GM21381 (cell line): ENCODE data around the gene CHRNA10.
"Not testable (repeated sequence)": the region's sequence is repeated elsewhere in the genome, so short reads cannot be mapped to it uniquely, and the experiment has no call there.

Source experiments
- ATAC-seq: cut with Tn5 transposase; IDR thresholded peaks from one replicate; pipeline ENCODE4 v1.9.1; 2021; ENCODE audit warnings: mild to moderate bottlenecking, moderate library complexity; ENCODE audit not compliant: unreplicated experiment

Gene CHRNA10

DNA sequence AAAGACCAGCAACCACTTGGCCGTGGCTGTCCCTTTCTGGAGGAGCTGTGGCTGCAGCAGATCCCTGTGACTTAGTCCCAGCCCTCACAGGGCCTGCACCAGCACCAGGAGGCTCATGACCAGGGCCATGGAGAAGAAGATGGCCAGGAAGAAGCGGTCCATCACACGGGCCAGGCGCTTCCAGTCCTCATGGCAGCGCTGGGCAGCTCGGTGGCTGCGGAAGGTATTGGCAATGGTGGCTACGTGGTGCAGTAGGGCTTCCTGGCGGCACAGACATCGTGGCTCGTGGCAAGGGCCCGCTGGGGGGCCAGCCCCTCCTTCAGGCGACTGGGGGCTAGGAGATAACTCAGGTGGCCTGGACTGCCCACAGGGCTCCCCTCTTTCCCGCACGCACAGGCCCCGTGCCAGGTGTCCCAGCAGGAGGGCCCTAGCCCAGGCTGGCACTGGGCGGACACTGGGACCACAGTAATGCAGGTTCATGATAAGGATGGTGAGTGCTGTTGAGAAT, 5.1 kb downstream of the CHRNA10 start:
- ATAC-seq = no peak

DNA sequence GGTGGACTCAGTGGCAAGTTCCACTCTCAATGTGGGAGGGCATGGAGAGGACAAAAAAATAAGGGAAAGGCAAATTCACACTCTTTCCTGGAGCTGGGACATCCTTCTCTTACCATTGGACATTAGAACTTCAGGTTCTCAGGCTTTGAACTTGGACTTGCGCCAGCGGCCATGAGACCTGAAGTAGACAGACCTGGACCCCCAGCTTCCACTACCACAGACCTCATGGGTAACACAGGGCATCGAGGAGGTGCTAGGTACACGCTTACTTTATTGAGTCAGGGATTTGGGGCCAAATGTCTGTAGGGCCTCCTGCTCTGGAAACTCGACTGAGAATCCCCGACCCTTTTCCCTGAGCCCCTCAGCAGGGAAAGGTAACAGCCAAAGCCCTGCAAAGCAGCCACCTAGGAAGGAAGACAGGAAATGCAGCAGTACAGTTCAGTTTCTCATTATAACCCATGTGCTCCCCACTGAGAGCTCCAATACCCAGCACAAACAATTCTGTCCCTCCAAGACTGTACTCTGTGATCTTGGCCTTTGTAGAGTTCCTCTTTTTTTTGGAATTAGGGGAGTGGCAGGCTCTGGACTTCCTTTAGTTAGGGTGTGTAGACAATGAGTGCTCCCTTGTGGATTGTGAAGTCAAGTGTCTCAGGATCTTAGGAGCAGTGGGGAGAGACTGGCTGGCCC, 5.7 kb downstream of the CHRNA10 start:
- no peak for ATAC-seq

DNA sequence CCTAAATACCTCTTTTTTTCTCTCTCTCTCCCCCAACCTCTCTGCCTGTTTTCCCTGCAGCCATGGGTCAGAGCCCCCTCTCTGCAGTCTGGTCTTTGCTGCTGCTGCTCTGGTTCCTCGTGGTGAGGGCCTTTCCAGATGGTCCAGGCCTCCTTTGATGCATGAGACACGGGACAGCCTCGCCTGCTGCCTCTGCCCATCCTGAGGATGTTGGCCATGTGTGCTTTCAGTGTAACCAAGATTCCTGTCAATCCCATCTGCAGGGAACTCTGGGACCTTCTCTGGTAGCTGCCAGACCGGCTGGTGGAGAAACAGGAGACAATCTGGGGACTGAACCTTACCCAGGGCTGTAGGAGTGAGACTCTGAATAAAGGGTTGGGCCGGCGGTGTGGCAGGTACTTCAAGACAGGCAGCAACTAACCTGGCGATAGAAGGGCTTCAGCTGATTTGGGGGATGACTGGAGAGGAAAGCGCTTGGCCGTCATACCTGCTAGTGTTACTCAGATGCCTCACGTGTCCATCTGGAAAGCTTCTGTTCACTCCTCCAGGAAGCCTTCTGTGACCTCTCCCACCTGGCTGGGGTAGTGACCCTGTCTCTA, 7.1 kb downstream of the CHRNA10 start:
- ATAC-seq = no peak

GRCh38 chr11:3662856-3663255, 8.3 kb downstream of the CHRNA10 start:
- ATAC-seq = no peak

DNA sequence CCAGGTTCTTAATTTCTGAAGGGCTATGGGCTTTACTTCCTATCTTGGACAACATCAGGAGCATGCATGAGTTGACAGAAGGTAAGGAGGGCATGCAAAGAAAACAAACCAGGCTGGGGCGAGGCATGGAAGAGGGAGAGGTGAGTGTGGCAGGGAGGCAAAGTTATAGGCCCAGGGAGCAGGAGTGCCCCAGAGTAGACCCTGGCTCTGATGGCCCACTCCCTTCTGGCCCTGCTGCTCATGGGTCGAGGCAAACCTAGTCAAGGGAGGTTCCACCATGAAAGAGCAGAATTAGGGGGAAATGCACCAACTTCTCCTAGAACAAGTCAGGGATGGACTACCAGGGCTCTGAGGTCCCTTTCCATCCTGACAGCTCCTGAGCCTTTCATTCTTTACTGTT, 10.2 kb downstream of the CHRNA10 start:
- no peak for ATAC-seq

DNA sequence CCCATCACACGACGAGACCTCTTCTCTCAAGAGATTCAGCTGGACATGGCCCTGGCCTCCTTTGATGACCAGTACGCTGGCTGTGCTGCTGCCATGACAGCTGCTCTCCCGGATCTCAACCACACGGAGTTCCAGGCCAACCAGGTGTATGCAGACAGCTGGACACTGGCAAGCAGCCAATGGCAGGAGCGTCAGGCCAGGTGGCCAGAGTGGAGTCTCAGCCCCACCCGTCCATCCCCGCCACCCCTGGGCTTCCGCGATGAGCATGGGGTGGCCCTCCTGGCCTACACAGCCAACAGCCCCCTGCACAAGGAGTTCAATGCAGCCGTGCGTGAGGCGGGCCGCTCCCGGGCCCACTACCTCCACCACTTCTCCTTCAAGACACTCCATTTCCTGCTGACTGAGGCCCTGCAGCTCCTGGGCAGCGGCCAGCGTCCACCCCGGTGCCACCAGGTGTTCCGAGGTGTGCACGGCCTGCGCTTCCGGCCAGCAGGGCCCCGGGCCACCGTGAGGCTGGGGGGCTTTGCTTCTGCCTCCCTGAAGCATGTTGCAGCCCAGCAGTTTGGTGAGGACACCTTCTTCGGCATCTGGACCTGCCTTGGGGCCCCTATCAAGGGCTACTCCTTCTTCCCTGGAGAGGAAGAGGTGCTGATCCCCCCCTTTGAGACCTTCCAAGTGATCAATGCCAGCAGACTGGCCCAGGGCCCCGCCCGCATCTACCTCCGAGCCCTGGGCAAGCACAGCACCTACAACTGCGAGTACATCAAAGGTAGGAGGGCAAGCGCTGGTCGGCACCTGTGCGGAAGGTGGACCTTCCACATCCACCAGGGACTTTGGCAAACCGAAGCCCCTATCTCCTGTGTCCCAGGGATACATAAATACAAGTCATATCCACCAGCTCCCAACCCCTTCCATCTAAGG, 11.3 kb downstream of the CHRNA10 start:
- no peak for ATAC-seq

- no peak for ATAC-seq
Measured at GRCh38 chr11:3658252-3658651, 12.9 kb downstream of the CHRNA10 start.

DNA sequence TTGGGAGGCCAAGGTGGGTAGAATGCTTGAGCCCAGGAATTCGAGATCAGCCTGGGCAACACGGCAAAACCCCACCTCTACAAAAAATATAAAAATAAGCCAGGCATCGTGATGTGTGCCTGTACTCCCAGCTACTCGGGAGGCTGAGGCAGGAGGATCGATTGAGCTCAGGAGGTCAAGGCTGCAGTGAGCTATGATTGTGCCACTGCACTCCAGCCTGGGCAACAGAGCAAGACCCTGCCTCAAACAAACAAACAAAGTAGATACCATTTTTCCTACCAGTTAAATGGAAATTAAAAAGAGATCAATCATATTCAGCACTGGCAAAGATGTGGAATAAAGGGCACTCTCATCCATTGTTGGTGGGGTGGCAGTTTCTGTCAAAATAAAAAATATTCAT, 13.9 kb downstream of the CHRNA10 start:
- not testable (repeated sequence) for ATAC-seq

- no peak for ATAC-seq
Measured at GRCh38 chr11:3655547-3655946, 15.6 kb downstream of the CHRNA10 start.

DNA sequence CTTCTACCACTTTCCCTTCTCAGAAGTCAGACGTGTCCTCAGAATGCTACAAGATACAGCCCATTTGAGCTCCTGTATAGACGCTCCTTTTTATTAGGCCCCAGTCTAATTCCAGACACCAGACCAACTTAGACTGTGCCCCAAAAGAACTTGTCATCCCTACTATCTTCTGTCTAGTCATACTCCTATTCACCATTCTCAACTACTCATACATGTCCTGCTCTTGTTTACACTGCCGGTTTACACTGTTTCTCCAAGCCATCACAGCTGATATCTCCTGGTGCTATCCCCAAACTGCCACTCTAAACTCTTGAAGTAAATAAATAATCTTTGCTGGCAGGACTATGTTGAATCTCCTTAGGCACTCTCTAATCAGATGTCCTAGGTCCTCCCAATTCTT, 18.7 kb downstream of the CHRNA10 start:
- ATAC-seq = not testable (repeated sequence)

- ATAC-seq = not testable (repeated sequence)
Measured at GRCh38 chr11:3649374-3649773, 21.8 kb downstream of the CHRNA10 start.

DNA sequence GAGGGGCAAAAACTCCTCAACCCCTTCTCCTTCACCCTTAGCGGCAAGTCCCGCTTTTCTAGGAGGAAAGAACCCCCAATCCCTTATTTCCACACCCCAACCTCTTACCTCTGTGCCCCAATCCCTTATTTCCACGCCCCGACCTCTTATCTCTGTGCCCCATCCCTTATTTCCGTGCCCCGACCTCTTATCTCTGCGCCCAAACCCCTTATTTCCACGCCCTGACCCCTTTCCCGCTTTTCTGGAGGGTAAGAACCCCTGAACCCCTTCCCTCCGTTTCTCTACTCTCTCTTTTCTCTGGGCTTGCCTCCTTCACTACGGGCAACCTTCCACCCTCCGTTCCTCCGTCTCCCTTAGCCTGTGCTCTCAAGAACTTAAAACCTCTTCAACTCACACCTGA, 22.3 kb downstream of the CHRNA10 start:
- not testable (repeated sequence) for ATAC-seq

DNA sequence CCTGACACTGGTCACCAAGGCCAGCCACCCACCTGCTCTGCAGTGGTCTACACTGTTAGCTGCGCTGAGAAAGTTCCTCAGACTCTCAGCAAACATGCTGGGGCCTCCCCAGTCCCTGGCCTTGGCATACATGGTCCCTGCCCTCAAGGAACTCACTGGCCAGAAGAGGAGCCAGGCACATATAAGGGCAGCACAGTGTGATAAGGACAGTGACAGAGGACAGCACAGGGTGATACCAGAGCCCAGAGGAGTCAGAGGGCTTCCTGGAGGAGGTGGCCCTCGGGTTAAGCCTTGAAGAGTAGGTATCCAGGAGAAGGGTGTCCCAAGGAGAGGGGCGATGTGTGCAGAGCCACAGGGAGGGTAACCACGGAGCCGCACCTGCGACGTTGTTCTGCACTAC, 25.6 kb downstream of the CHRNA10 start:
- ATAC-seq = no peak

GRCh38 chr11:3644817-3645235, 26.4 kb downstream of the CHRNA10 start, which contains the start of gene ART1:
Gene ART1 (plus strand): TSS chr11:3645128. CDS start chr11:3659214, 14,086 bp downstream.
- ATAC-seq = no peak

- ATAC-seq = not testable (repeated sequence)
Measured at GRCh38 chr11:3643102-3643546, 28.1 kb downstream of the CHRNA10 start.

GRCh38 chr11:3642071-3642951, 28.9 kb downstream of the CHRNA10 start:
- ATAC-seq = no peak

DNA sequence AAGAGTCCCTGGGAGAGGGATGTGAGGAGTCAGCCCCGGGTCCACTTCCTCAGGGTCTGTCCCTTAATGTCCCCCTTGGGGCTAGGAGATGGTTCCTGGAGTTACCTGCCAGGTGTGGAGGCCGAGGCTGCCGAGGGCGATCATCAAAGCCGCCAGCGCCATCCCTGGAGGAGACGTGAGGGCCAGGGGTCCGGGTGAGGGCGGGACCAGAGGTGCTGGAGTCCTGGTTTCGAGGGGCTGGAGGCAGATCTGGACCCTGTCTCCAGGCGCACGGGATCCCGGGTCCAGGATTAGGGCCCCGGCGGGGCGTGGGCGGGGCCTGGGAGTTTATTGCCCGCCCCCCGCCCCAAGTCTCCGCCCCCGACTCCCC, 29.5 kb downstream of the CHRNA10 start, which contains the start of gene ART5:
Gene ART5 (minus strand): TSS at position 292 of the 370 bp plus-strand sequence. CDS start 130 bp downstream, at position 162.
- no peak for ATAC-seq

DNA sequence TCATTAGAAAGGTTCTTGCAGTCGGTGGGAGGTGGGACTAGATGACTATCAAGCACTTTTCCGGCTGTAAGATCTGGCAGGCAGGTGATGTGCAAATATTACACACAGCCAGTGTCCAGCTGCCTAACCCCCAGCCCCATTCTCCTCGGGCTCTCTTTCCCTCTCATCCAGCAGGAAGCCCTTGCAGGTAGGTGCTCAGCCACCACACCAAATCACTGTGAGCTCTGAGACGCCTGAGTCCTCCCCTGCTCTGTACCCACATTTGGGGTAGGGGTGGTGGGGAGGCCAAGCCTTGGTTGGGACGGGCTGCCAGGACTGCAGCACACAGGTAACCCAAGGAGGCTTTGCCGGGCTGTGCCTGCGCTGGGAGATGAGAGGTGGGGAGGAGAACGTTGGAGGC, 30.0 kb downstream of the CHRNA10 start:
- ATAC-seq = no peak

GRCh38 chr11:3639841-3640240, 31.3 kb downstream of the CHRNA10 start:
- no peak for ATAC-seq

DNA sequence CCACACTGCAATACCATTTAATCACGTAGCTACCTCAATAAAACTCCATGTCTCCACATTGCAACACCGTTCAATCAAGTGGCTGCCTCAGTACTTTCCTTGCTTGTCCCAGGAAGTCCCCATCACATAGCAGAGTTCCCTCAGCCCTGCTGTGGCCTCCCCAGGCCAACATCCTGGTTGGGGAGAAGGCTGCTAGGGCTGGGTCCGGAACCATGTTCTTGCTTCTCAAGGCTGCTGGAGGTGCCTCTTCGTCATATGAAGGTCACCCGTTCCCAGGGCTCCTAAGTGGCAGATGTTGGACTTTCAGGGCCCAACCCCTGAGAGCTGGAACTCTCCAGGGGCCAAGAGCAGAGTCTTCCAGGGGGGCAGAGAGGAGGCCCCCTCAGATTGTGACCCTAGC, 32.7 kb downstream of the CHRNA10 start:
- ATAC-seq = no peak
